ENCODE data around the gene RAG2.

Gene RAG2

DNA sequence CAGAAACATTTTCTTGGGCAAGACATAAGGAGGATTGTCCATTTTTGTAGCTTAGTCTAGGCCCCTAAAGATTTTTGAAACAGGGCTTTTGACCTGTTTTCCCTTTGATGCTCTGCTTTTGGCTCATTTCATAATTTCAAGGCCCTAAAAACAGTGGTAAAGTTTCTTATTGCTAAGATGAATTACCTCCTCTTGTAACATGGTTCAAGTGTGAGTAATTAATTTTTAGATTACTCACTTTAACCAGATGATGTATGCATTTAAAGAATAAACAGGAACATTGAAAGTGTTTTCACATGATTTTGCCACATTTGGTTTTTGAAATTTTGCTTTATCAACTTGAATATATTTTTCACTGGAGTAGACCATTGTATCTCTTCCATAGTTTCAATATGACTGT is 1.2 kb downstream of the RAG2 start:
- no peaks in the 10 kb centered on the region for H3K36me3 ChIP-seq
- DNase-seq: no peak
- H3K4me3 ChIP-seq (ENCODE audit: low read depth, low read length): no peak overlapping the region

DNA sequence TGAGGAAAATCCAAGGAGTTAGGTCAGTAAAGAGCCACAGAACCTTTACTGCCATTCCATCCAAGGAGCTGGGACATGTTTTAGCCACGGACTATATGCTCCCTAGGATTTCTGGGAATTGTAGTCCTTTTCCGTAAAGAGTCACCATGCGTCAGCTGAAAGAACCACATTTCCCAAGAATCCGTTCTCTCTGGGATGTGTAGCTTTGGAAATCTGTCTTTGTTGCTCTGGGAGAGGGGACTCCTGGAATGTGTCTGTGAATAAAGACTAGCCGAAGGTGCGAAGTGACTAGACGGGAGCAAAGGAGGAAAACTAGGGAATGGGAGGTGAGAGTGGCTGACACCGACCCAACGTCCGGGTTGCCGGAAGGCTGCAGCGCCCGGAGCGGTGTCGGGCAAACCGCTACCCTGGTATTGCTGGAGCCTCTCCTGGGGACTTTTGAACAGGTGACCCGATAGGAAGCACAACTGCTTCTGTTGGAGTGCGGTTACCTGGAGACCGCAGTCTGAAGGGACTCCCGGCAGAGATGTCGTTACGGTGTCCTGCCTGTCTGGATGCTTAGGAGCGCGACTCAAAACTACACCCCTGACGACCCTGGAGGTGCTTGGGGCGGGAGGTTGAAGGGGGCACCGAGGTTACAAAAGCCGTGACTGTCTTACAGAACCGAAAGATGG is 3.6 kb downstream of the RAG2 start, which contains the start of gene IFTAP:
IFTAP (plus strand) TSS at position 187 of the 674 bp plus-strand sequence. CDS start 15,602 bp downstream, outside the sequence.
- peak within 1 kb of the TSS; percentile 68 for H3K4me3 ChIP-seq (ENCODE audit: low read depth, low read length)
- peak; percentile 59 for DNase-seq
- H3K36me3 ChIP-seq: no peaks in the 10 kb centered on the region

More for the DNA sequence above, 1.2 kb downstream of the RAG2 start:
- Histone ChIP-seq H3K27me3 (ENCODE audit: insufficient read depth, low read depth, severe bottlenecking) (no peaks in the 10 kb centered on the region), H3K27ac (no peak overlapping the region), H3K9me3 (ENCODE audit: severe bottlenecking) (no peaks in the 10 kb centered on the region)
- TF ChIP-seq, protein P1, sequence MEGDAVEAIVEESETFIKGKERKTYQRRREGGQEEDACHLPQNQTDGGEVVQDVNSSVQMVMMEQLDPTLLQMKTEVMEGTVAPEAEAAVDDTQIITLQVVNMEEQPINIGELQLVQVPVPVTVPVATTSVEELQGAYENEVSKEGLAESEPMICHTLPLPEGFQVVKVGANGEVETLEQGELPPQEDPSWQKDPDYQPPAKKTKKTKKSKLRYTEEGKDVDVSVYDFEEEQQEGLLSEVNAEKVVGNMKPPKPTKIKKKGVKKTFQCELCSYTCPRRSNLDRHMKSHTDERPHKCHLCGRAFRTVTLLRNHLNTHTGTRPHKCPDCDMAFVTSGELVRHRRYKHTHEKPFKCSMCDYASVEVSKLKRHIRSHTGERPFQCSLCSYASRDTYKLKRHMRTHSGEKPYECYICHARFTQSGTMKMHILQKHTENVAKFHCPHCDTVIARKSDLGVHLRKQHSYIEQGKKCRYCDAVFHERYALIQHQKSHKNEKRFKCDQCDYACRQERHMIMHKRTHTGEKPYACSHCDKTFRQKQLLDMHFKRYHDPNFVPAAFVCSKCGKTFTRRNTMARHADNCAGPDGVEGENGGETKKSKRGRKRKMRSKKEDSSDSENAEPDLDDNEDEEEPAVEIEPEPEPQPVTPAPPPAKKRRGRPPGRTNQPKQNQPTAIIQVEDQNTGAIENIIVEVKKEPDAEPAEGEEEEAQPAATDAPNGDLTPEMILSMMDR (IDR thresholded peaks at IDR 0.05; ENCODE audit: low read depth, low read length): no peak

DNA sequence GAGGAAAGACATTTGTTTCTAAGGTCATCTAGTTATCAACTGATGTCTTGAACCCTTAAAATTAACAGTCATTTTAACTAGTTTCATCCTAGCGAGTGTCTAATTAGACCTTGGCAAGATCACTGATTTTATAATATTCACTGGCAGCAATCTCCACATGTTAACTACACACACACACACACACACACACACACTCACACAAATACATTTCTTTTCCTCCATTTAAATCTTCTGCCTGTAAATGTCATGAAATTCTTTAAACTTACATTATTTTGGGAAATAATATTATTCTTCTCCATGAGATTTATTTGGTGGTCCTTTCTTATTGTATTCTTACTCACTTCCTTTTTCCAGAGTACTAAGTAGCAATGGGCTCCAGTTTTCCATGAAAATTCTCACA is 6.6 kb downstream of the RAG2 start:
- Histone ChIP-seq H3K27ac (no peak overlapping the region), H3K4me3 (ENCODE audit: low read depth, low read length) (no peak overlapping the region), H3K9me3 (ENCODE audit: severe bottlenecking) (no peaks in the 10 kb centered on the region), H3K27me3 (ENCODE audit: insufficient read depth, low read depth, severe bottlenecking) (no peaks in the 10 kb centered on the region), H3K36me3 (no peaks in the 10 kb centered on the region)
- DNase-seq: no peak
- TF ChIP-seq, protein P1 (IDR thresholded peaks at IDR 0.05; ENCODE audit: low read depth, low read length): no peak

More for the DNA sequence above, 3.6 kb downstream of the RAG2 start, which contains the start of gene IFTAP:
- TF ChIP-seq, protein P1 (IDR thresholded peaks at IDR 0.05; ENCODE audit: low read depth, low read length): no peak
- Histone ChIP-seq H3K27ac (no peak within 1 kb of the TSS), H3K9me3 (ENCODE audit: severe bottlenecking) (no peaks in the 10 kb centered on the region), H3K27me3 (ENCODE audit: insufficient read depth, low read depth, severe bottlenecking) (no peaks in the 10 kb centered on the region)

DNA sequence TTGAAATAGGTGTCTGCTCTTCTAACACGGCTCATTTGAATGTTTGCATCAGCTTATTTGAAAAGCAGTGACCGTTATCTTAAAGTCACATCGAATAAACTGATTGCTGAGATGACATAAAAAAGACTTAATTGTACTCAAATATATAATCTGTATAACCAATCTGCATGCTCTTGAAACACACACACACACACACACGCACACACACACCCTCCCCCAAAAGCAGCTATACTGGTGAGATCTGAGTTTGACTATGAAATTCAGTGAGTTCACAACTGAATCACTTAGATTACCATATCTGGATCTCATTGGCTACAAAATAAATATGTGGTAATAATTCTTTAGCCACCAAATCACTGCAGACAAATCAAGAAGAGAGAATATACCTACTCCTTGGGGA is 7.5 kb downstream of the RAG2 start:
- TF ChIP-seq, protein P1 (IDR thresholded peaks at IDR 0.05; ENCODE audit: low read depth, low read length): no peak
- Histone ChIP-seq H3K36me3 (no peaks in the 10 kb centered on the region), H3K4me3 (ENCODE audit: low read depth, low read length) (no peak overlapping the region), H3K9me3 (ENCODE audit: severe bottlenecking) (no peaks in the 10 kb centered on the region), H3K27ac (no peak overlapping the region), H3K27me3 (ENCODE audit: insufficient read depth, low read depth, severe bottlenecking) (no peaks in the 10 kb centered on the region)
- no peak for DNase-seq

DNA sequence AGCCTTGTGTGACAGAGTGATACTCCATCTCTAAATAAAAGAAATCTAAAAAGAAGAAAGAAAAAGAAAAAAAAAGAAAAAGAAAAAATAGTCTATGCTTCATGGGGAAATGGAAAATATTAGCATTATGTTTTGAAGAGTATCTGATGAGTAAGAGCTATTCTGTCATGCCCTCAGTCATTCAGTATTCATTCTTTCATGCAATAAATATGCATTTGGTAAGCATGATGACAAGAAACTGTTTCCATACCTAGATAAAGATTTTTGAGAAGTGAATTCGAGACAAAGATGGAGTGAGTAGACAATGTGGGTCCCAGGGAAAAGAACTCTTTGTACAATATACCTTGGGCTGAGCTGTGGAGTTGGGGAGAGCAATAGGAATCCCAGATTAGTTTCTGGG is 9.9 kb downstream of the RAG2 start:
- H3K27me3 ChIP-seq (ENCODE audit: insufficient read depth, low read depth, severe bottlenecking): no peaks in the 10 kb centered on the region
- no peak for DNase-seq

More for the DNA sequence above, 9.9 kb downstream of the RAG2 start:
- Histone ChIP-seq H3K36me3 (no peaks in the 10 kb centered on the region), H3K4me3 (ENCODE audit: low read depth, low read length) (no peak overlapping the region), H3K27ac (no peak overlapping the region), H3K9me3 (ENCODE audit: severe bottlenecking) (no peaks in the 10 kb centered on the region)
- TF ChIP-seq, protein P1 (IDR thresholded peaks at IDR 0.05; ENCODE audit: low read depth, low read length): no peak
